Measurements from ENCODE around the gene GRK5. TPM values are rescaled to one million over a fixed set of nuclear protein-coding genes. Genes with fewer than 3 reads are reported as not detected.

The GRK5 gene
- total and polyA plus RNA-seq, 8 donors: 34.6 to 60.8 (median 54.5) TPM

DNA sequence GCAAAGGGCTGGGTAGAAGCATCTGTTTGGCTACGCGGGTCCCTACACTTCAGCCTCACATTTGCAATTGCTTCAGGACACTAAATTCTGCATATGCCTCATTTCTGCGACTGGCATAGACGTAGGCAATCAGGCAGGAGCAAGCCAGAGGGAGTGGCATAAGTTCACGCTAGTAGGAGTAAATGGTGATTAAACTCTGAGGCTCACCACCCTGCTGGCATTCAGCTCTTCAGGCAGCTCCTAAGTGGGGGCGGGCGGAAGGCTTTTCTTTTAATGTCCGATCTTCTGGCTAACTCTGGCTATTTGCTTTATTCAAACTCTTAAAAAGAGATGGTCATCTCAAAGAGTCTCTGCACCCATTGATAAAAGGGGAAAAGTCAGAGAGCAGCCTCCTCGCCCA lies 289.9 kb downstream of the GRK5 start:
- Histone ChIP-seq H3K36me3 (no peaks in the 10 kb centered on the region), H3K27ac (no peak overlapping the region), H3K4me1 (peaks cover 0 to 5% of the 10 kb centered on the region in 2 donors), H3K27me3 (peaks cover 0 to 3% of the 10 kb centered on the region in 2 donors), H3K4me3 (no peak overlapping the region), H3K9me3 (no peaks in the 10 kb centered on the region)
- intact Hi-C loops (cut with DNase I): no loop called here
- ATAC-seq (peak; percentile 73), DNase-seq (peak in 1 of 4 donors; percentile 1)
- TF ChIP-seq CTCF (IDR thresholded peaks at IDR 0.05): no peak

- DNase-seq: peak in 1 of 4 donors; percentile 21
- H3K27ac ChIP-seq: no peak overlapping the region
- intact Hi-C loops (cut with DNase I): no loop called here
- no peak overlapping the region for H3K4me3 ChIP-seq
- H3K36me3 ChIP-seq: no peaks in the 10 kb centered on the region
- TF ChIP-seq CTCF (IDR thresholded peaks at IDR 0.05): no peak
- ATAC-seq: no peak
- H3K27me3 ChIP-seq: peaks cover 0 to 10% of the 10 kb centered on the region in 2 donors
- no peaks in the 10 kb centered on the region for H3K9me3 ChIP-seq
- H3K4me1 ChIP-seq: peaks cover 0 to 2% of the 10 kb centered on the region in 2 donors
Observed at GRCh38 chr10:119498889-119499676, 291.7 kb downstream of the GRK5 start.

DNA sequence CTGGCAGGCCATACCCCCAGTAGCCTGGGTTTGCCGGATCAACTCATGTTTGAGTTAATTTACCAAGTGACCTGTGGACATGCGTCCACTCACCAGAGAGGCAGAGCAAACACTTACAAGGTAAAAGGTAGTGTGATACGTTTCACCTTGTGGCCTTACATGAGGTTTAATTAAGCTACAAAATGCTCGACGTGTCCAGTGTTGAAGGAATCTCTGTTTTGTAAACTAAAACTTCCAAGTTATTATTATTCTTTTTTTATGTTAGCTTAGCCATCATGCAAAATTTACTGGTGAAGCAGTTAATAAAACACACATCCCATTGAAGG lies 292.3 kb downstream of the GRK5 start:
- TF ChIP-seq CTCF (IDR thresholded peaks at IDR 0.05): no peak
- intact Hi-C loops (cut with DNase I): no loop called here
- H3K4me3 ChIP-seq: no peak overlapping the region
- H3K9me3 ChIP-seq: no peaks in the 10 kb centered on the region
- H3K27me3 ChIP-seq: peaks cover 0 to 10% of the 10 kb centered on the region in 2 donors
- DNase-seq: peak in 1 of 4 donors; percentile 1
- no peaks in the 10 kb centered on the region for H3K4me1 ChIP-seq
- no peaks in the 10 kb centered on the region for H3K36me3 ChIP-seq
- peak; percentile 29 for ATAC-seq
- no peak overlapping the region for H3K27ac ChIP-seq

DNA sequence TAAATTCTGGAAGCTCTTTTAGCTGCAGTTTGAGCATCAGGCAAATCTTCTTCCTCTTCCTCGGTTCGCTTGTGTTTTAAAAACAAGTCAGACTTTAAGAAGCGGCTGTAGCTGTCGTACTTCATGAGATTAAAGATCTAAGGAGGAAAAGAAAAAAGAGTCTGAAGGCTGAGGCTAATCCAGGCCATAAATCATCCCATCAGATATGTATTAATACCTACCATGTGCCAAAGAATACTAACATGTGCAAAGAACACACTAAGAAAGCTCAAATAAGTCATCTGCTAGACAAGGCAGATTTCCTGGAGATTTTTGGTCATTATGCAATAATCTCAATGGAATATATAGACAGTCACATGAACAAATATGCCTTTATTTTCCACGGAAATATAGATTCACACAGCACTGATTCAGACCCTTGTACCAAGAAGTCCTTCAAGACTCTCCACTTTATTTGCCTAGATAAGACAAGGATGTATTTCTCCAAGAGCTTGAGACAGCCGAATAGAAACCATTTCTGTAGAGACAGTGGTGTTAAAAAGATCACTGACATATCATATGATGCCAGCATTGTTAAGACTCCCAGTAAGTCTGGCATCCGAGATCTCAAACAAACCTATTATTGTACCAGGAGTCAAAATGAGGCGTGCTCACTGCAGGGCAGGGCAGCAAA lies 292.9 kb downstream of the GRK5 start:
- Histone ChIP-seq H3K27me3 (peaks cover 0 to 10% of the 10 kb centered on the region in 2 donors), H3K36me3 (no peaks in the 10 kb centered on the region), H3K9me3 (no peaks in the 10 kb centered on the region), H3K27ac (no peak overlapping the region), H3K4me1 (no peaks in the 10 kb centered on the region), H3K4me3 (no peak overlapping the region)
- ATAC-seq (no peak), DNase-seq (no peak)
- intact Hi-C loops (cut with DNase I): no loop called here
- no peak for TF ChIP-seq CTCF (IDR thresholded peaks at IDR 0.05)

DNA sequence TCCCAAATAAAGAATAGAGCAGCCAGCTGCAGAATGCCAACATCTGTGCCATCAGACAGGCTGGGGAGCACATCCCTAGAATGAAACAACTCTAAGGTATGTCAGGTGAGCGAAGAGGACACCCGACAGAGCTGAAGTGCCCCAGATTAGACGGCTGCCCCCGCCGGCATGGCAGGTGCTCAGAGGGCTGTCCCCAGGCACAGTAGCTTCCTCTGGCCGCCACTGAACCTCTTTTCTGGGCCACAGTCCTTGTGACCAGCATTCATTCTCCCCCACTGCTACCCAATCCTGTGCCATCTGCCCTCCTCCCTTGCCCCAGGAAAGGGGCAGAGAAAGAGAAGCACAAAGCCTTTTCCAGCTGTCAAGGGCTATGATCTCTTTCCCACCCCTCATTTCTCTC lies 293.4 kb downstream of the GRK5 start:
- no peak overlapping the region for H3K27ac ChIP-seq
- no peak for TF ChIP-seq CTCF (IDR thresholded peaks at IDR 0.05)
- no peaks in the 10 kb centered on the region for H3K36me3 ChIP-seq
- H3K27me3 ChIP-seq: peaks cover 0 to 10% of the 10 kb centered on the region in 2 donors
- intact Hi-C loops (cut with DNase I): no loop called here
- no peak overlapping the region for H3K4me3 ChIP-seq
- no peak for ATAC-seq
- DNase-seq: no peak
- no peaks in the 10 kb centered on the region for H3K9me3 ChIP-seq
- H3K4me1 ChIP-seq: no peaks in the 10 kb centered on the region

Data from left lung (tissue), 10 donors.